GM12891 (cell line): ENCODE data around the gene SPTBN1.

Experiments used
- DNase-seq: peaks from one replicate; pipeline ENCODE4 v3.0.0; 2011; ENCODE audit warnings: low spot score; ENCODE audit not compliant: insufficient read length
- FAIRE-seq: peaks from 2 replicates; lab custom pipeline; 2011; peaks lifted over from hg19 to GRCh38; lab: Jason Lieb, UNC
- PAX5 ChIP-seq: IDR thresholded peaks from 2 replicates; pipeline ENCODE4 v1.6.1; 2011; ENCODE audit warnings: low read length, moderate library complexity, mild to moderate bottlenecking; ENCODE audit not compliant: insufficient read depth, severe bottlenecking
- POLR2A ChIP-seq: IDR thresholded peaks from 2 replicates; pipeline ENCODE4 v1.6.1; 2011; ENCODE audit warnings: low read depth, low read length, control low read depth
- POLR2AphosphoS5 ChIP-seq: IDR thresholded peaks from 2 replicates; pipeline ENCODE4 v1.6.1; 2011; ENCODE audit warnings: low read depth, low read length, control low read depth
- POU2F2 ChIP-seq: IDR thresholded peaks from 2 replicates; pipeline ENCODE4 v1.6.1; 2011; ENCODE audit warnings: low read depth, mild to moderate bottlenecking, control low read depth, low read length, moderate library complexity
- SPI1 ChIP-seq: IDR thresholded peaks from 2 replicates; pipeline ENCODE4 v1.6.1; 2011; ENCODE audit warnings: low read depth, low read length, control low read depth
- TAF1 ChIP-seq: IDR thresholded peaks from 2 replicates; pipeline ENCODE4 v1.6.1; 2011; ENCODE audit warnings: low read depth, low read length, control low read depth

The SPTBN1 gene

DNA sequence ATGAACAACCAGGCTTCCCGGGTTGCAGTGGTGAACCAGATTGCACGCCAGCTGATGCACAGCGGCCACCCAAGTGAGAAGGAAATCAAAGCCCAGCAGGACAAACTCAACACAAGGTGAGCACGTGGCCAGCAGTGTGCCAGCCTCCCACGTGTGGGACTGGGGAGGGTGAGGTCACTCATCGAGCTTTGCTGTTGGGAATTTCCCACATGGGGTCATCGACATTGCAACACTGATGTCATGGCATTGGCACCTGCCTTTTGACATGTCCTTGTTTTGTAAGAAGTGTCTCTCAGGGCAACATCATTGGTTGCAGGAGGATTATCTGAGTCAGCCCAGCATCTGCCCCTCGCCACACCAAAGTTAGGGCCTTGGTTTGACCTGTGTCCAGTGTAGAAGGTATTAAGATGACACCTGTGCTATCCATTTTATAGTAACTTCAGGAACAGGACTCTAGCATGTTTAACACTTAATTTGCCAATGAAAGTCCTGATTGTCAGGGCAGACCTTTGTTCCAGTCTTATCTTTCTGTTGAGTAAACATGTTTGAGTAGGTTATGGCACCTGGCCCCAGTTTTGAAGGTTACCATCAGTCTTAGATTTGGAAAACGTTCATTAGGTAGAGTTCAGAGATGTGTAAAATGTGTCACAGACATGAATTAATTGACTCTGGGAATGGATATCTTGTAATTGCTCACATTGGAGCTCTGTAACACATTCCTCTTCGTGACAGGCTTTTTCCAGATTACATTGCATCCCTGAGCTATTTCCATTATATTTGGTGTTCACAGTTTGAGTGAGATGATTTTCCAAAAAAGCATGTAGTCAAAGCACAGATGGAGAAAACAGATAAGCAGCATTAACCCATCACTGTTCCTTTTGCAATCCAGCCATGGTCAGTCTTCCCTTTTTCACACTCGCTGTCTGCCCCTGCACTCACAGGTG, 174.1 kb downstream of the SPTBN1 start:
- TF ChIP-seq POLR2AphosphoS5 (no peak; the same call in 1 of the 2 replicates), POU2F2 (no peak), POLR2A (no peak), PAX5 (no peak), TAF1 (no peak)
- DNase-seq (no peak), FAIRE-seq (no peak)

DNA sequence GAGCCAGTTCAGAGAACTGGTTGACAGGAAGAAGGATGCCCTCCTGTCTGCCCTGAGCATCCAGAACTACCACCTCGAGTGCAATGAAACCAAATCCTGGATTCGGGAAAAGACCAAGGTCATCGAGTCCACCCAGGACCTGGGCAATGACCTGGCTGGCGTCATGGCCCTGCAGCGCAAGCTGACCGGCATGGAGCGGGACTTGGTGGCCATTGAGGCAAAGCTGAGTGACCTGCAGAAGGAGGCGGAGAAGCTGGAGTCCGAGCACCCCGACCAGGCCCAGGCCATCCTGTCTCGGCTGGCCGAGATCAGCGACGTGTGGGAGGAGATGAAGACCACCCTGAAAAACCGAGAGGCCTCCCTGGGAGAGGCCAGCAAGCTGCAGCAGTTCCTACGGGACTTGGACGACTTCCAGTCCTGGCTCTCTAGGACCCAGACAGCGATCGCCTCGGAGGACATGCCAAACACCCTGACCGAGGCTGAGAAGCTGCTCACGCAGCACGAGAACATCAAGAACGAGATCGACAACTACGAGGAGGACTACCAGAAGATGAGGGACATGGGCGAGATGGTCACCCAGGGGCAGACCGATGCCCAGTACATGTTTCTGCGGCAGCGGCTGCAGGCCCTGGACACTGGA, 174.9 kb downstream of the SPTBN1 start:
- no peak for TF ChIP-seq PAX5
- TF ChIP-seq POLR2AphosphoS5, result no peak
- no peak for TF ChIP-seq POLR2A
- TF ChIP-seq POU2F2, result no peak
- TF ChIP-seq SPI1, result no peak
- no peak for TF ChIP-seq TAF1
- FAIRE-seq (no peak), DNase-seq (no peak)

DNA sequence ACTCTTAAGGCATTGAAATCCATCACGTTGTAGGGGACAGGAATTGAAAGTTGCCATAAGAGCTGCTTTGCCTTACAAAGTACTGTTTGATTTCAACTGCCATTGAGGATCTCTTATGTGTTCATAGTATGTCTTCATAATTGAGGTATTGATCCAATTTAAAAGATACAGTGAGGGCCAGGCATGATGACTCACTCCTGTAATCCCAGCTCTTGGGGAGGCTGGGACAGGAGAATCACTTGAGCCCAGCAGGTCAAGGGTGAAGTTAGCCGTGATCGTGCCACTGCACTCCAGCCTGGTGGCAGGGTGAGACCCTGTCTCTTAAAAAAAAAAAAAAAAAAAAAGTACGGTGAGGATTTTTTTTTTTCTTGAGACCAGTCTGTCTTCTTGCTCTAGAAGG, 175.6 kb downstream of the SPTBN1 start:
- TF ChIP-seq PAX5 (no peak), POLR2AphosphoS5 (no peak)
- no peak for DNase-seq
- no peak for FAIRE-seq

DNA sequence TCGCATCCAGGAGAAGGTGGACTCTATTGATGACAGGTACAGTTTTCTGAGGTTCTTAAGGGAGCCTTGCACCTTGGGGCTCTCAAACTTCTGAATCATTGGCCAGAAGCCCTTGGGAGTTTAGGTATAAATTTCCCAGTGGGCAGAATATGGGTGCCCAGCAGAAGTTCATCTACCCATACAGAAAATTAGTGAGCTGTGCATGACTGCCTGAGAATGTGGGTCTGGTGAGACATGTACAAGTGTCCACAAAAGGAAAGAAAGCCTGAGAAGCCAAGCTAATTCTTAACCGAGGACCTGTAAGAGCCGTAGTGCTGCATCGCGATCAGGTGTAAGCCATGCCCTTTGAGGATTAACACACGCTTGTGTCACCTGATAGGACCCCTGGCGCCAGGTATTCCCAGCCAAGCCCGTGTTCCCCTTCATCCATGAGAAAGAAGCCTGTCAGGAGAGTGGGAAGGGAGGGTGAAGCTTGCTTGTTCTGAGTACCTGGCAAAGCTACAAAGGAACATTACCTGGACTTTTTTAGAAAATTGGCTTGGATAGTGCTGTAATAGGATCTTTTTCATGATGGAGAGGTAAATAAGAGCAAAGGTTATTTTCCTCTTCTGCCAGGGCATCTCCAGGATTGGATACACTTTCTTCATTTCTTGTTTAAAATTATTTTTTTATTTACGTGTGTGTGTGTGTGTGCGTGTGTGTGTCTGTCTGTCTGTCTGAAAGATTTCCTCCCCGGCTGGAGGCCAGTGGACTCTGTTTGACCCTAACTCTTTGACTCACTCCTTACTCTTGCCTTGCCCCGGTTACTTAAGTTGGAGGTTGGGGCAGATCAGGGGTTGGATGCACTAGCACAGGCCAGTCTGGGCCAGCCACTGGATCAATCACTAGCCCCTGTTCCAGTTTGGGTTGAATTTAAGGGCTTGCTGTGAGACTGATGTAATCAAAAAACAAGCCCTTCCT, 176.9 kb downstream of the SPTBN1 start:
- TF ChIP-seq SPI1 (no peak), TAF1 (no peak)
- no peak for FAIRE-seq
- no peak for DNase-seq

DNA sequence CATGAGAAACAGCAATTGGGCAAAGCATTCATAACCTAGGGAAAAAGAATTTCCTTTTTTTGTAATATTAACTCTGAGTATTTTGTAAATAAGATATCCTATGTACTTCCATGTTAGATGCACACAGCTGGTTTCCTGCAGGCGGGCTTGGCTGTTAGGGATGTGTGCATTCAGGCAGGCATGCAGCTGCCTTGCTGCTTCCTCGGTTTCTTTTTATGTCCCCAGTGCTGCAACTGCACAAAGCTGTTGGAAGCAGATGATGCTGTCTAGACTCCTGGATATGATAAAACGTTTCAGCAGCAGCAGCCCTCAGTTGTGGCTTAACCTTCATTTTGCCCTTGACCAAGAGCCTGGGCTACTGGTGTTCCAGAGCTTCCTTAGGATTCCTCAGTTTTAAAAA, 177.9 kb downstream of the SPTBN1 start:
- TF ChIP-seq TAF1 (no peak), PAX5 (no peak), POLR2A (no peak), POU2F2 (no peak), SPI1 (no peak), POLR2AphosphoS5 (no peak)
- DNase-seq (no peak), FAIRE-seq (no peak)

DNA sequence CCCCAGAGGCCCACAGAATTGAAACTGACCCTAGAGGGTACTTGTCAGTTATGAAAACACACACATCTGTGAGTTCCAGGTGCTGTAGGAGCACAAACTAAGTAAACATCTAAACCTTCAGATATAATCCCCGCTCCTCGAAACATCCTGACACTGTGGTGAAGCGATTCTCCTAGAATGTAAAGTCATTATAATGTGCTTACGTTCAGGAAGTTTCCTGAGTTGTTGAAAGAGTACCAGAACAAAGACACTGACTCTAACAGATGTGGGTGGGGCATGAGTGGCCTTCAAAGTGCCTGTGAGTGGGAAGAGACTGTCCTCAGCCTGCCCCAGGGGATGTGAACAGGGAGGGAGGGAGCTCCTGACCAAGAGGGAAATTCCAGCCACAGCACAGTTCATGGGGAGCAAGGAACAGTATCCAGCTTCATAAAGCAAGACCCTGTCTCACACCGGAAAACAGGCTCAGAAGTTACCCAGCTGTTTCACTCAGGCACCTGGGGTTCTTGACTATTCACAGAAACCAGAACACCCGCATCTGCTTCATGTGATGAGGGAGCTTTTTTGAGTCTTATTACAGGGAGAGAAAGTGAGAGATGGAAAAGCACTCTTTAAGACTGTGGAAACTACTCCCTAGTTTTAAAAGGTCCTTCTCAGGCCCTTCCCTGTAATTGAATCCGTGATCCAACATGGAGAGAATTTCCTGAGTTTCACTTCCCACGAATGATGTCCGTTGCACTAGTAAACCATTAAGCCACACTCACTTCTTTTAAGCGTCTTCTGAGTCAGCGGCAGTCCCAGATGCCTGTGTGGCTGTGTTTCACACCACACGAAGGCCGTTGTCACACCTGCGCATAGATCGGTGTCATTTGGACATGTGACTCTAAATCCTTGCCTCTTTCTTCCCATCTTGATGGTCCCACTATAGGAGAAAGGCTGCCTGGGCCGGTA, 178.7 kb downstream of the SPTBN1 start:
- no peak for TF ChIP-seq POLR2AphosphoS5
- TF ChIP-seq POU2F2, result peak; percentile 50
- no peak for TF ChIP-seq POLR2A
- TF ChIP-seq SPI1, result peak; percentile 86
- TF ChIP-seq TAF1, result peak; percentile 52; the same call in 1 of the 2 replicates
- TF ChIP-seq PAX5, result no peak
- DNase-seq (peak; percentile 31), FAIRE-seq (peak; percentile 71)

DNA sequence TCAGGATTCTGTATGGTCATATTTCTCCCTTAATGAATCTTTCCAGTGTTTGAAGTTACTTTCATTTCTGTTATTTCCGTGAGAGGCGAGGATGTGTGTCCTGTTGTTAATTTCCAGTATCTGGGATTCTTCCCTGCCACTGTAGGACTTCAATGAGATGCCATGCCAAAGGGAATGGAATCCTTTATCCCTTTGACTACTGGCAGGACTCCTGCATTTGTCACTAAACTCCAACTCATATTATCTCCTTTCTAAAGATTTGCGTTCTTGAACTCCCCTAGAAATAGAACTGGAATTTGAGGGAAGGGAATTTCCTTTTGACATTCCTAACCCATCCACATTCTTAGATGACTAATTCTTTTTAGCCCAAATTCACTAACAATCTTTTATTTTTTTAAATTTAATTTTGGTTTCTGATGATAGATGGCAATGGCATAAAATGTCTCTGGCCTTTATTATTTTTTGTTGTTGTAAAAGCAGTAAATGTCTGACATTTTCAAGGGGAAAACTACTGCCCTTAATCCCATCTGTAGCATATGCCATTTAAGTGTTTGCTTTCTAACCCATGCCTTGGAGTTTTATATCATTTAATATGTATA, 179.5 kb downstream of the SPTBN1 start:
- TF ChIP-seq POLR2A (no peak), POLR2AphosphoS5 (no peak), POU2F2 (no peak), PAX5 (no peak), SPI1 (no peak), TAF1 (no peak)
- DNase-seq, result no peak
- no peak for FAIRE-seq
